GM19043 (cell line): ENCODE data around the gene CDK18.

Source experiments
- ATAC-seq: cut with Tn5 transposase; IDR thresholded peaks from one replicate; pipeline ENCODE4 v1.9.1; 2021; ENCODE audit warnings: low read depth; ENCODE audit not compliant: unreplicated experiment

The CDK18 gene

DNA sequence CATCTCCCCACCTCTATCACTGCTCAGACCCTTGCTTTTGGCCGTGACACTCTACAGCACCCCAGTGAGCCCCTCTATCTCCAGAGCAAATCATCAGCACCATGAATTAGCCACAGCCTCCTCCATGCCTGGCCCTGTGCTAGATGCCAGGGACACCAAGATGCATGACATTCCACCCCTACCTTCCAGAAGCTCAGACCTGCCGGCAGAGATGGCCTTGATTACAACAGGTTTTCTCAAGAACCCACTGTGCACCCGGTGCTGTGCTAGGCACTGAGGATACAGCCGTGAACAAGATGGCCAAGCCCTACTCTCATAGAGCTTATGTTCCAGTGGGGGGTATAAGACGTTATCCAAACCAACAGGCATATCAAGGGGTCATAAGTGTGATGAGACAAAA is 30.6 kb downstream of the CDK18 start:
- ATAC-seq = no peak

DNA sequence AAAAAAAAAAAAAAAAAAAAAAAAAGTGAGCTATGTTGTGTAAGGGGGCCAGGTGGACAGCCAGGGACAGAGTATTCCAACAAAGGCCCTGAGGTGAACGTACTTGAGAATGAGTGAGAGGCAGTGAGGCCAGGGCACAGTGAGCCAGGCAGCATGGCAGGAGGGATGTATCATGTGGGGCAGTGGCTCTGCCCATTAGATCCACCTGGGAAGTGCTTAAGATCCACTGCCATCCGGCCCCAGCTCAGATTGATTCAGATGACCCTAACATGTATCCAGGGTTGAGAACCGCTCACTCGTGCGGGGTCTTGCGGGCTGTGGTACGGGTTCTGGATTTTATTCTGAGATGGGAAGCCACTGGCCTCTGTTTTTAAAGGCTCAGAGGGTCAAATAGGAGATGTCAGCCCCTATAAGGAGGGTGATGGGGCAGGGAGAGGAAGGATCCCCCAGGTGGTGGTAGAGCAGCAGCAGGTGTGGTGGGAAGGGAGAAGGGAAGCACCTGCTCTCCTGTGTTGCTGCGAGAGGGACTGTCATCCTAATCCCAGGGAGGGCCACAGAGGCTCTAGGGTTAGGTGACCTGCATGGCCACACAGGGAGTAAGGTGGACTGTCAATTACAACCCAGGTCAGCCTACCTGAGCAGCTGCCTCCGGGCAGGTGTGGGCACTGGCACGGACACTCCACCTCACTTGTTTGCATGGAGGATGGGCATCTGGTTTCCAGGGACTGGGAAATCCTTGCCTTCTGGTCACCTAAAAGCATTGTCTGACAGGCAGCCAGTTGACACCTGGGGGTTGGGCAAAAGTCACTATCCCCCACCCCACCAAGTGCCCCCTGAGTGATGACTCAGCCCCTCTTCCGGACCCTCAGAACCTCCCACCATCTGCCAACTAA is 31.6 kb downstream of the CDK18 start:
- no peak for ATAC-seq

DNA sequence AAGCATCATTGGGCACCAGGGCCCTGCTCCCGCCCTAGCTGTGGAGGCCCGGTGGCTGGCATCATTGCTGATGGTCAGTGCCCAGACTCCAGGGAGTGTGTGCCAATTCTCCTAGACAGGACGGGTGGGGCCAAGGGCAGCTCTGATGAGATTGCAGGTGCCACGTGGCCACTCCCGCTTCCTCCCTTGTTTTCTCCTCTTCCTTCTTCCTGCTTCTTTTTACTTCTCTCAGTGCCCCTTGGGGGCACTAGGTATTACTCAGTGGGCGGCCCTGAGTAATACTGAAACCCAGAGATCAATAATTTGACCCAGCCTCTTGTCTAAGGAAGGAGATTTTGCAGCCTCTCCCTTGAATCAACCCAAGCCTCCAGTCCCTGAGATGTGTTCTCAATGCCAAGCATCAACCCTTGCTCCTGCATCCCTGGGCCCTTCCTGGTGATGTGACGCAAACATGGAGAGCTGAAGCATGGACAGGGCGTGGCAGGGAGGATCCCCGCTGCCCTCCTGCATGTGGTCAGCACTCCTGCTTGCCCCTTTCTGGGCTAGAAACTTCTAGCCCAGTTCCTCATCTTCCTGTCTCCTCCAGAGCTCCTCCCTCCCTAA is 32.4 kb downstream of the CDK18 start:
- ATAC-seq = no peak

DNA sequence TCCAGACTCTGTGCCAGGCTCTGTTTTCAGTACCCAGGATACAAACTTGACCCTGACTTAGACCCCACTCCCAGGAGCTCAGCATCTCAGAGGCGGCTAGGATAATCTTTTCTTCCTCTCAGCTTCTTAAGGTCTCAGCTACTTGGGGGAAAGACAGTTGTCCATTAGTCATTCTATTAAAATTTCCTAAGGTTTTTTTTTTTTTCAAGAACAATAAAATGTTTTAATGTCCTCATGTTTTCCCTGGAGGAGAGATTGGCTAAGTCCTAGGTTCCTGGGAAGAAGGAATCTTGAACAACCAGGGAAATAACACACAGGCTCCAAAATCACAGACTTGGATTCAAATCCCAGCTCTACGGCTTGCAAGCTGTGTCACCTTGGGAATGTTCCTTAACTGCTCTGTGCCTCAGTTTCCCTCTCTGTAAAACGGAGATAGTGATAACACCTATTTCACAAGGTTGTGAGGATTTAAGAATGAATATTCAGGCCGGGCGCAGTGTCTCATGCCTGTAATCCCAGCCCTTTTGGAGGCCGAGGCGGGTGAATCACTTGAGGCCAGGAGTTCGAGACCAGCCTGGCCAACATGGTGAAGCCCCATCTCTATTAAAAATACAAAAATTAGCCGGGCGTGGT is 33.0 kb downstream of the CDK18 start:
- ATAC-seq = no peak

DNA sequence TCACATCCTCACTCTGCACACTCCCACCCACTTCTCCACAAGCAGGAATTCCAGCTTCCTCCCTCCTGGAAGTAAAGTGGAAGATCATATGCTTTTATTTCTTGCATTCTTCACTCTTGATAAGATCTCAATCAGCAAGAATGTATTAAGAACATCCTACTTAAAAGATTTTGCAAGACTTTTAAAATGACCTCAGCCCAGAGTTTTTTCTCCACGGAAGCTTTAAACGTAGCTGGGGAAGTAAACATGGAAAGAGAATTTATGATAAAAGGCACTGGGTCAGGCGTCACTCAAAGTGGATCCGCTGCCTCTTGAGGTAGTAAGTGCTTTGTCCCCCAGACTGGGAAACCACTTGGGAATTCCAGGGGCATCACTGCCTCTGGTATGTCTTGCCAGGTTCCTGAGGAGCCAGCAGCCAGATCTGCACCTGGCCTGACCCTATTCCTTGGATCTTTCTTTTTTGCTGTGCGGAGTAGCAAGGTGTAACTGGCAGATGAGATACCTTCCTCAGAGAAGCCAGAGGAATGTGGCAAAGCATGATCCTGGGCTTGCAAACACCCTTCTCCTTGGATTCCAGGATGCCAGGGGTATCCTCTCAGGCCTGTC is 33.9 kb downstream of the CDK18 start:
- no peak for ATAC-seq

DNA sequence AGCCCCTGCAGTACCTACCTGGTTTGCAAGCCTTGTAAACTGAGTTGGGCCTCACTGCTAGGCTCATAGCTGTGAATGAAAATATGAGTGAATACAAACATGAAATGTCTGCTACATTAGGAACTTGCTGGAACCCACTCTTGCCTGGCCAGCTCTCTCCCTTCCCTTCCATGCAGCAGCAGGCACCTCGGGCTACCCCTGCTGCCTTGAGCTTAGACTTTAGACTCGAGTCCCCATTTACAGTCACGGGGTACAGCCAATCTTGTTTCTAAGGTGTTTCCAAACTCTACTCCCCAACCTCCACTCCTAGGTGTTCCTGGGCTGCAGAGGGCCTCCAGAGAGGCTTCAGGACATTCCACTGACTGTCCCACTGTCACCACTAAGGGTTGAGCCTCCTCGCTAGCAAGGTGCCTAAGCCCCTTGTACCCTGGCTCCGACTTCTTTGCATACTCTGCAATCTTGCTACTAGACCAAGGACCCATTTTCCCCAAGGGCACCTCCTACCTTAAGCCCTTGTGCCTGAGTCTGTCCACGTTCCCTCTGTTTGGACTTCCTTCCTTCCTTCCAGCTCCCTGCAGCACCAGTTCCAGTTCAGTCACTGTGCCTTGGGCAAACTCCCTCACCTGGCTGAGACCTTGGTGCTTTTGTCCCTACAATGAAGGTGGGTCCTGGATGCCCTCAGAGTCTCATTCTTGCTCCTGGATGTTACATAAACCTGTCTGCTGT is 36.9 kb downstream of the CDK18 start:
- no peak for ATAC-seq

- ATAC-seq = no peak
Observed at GRCh38 chr1:205542367-205542766, 37.9 kb downstream of the CDK18 start.

- ATAC-seq = no peak
Observed at GRCh38 chr1:205543351-205544301, 39.2 kb downstream of the CDK18 start.

GRCh38 chr1:205545001-205545919 is 40.8 kb downstream of the CDK18 start:
- no peak for ATAC-seq

DNA sequence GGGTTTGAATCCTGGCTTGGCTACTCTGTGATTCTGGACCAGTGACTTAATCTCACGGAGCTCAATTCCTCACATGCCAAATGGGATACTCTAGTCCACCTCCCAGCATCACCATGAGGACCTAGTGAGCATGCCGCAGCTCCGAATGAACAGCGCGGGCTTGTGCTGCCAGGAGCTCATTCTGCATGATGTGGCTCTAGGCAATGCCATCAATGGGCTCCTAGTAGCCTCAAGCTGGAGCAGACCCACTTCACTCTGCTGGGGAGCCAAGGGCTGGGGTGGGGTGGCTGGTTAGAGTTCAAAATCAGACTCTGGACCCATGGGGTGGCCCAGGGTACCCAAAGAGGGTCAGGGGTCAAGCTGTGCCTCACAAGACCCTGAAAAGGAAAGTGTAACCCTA is 41.5 kb downstream of the CDK18 start:
- ATAC-seq = no peak

GRCh38 chr1:205546541-205546940 is 42.1 kb downstream of the CDK18 start:
- no peak for ATAC-seq

- no peak for ATAC-seq
Observed at GRCh38 chr1:205547936-205548827, 43.7 kb downstream of the CDK18 start.

DNA sequence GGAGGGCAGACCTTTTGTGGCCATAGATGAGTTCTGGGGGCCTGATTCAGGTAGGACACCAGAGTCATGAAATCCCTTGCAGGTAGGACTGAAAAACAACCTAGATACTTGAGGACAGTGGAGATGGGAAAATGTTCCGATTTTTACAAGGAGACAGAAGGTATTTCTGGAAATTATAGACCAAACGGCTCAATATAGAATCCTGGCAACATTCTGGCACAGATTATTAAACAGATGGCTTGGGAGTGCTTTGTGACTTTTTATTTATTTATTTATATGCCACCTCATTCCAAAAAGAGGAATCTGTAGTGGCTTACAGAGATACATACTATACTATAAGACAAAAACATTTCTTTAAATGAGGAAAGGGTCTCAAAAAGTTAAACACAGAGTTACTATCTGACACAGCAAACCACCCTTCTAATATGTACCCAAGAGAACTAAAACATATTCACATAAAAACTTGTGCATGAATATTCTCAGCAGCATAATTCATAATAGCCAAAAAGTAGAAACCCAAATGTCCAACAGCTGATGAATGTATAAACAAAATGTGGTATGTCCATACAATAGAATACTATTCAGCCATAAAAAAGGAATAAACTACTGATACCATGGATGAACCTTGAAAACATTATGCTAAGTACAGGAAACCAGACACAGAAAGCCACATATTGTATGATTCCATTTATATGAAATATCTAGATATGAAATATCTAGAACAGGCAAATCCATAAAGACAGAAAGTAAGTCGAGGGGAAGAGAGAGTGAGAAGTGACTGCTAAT is 49.8 kb downstream of the CDK18 start:
- no peak for ATAC-seq

DNA sequence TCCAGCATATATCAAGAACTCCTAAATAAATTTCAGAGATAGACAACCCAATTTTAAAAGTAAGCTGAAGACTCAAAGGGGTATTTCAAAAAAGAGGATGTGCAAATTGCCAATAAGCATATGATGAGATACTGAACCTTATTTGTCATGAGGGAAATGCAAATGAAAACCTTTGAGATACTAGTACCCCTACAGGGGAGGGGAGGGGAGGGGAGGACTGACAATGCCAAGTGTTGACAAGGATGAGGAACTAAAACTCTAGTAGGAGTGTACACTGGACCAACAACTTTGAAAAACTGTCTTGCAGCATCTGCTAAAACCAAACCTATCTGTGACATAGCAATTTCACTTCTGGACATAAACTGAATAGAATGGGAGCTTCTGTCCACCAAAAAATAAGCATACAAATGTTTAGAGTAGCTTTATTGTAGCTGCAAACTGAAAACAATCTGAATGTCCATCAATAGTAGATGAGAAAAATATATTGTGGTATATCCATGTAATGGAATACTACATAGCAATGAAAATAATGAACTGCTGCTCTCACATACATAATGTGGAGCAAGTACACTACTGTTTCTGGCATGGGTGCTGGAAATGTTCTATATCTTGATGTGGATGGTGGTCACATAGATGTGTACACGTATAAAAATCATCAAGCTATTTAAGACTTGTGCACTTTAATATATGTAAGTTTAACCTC is 57.2 kb downstream of the CDK18 start:
- ATAC-seq = no peak

- ATAC-seq = no peak
Observed at GRCh38 chr1:205563927-205564441, 59.5 kb downstream of the CDK18 start.

GRCh38 chr1:205565799-205566198 is 61.3 kb downstream of the CDK18 start:
- no peak for ATAC-seq
